Measurements from ENCODE around the gene PRR30.
A peak's percentile ranks its signal among the peaks of the same experiment; 100 is the strongest.
"Not testable (repeated sequence)": the region's sequence is repeated elsewhere in the genome, so short reads cannot be mapped to it uniquely, and the experiment has no call there.

PRR30 gene

GRCh38 chr2:27130396-27130795, 8.8 kb downstream of the PRR30 start:
- no peak for DNase-seq (ENCODE audit: low read depth in 2 of 3, low spot score in 1 of 3)

GRCh38 chr2:27128668-27129571, 10.3 kb downstream of the PRR30 start:
- DNase-seq (ENCODE audit: low read depth in 2 of 3, low spot score in 1 of 3) = no peak

- DNase-seq (ENCODE audit: low read depth in 2 of 3, low spot score in 1 of 3) = no peak
These were observed 11.1 kb downstream of the PRR30 start for GRCh38 chr2:27127883-27128667.

- no peak for DNase-seq (ENCODE audit: low read depth in 2 of 3, low spot score in 1 of 3)
These were observed 12.9 kb downstream of the PRR30 start for GRCh38 chr2:27126252-27126710.

GRCh38 chr2:27125104-27125503, 14.1 kb downstream of the PRR30 start:
- DNase-seq (ENCODE audit: low read depth in 2 of 3, low spot score in 1 of 3) = no peak

- DNase-seq (ENCODE audit: low read depth in 2 of 3, low spot score in 1 of 3) = peak in 2 of 3 donors; percentile 9 to 44
These were observed 15.7 kb downstream of the PRR30 start, which contains the start of gene ABHD1 for GRCh38 chr2:27123302-27124150. Gene ABHD1, plus strand, starts transcription at chr2:27123815. Its CDS starts 134 bp downstream, at chr2:27123949.

GRCh38 chr2:27122791-27123190, 16.4 kb downstream of the PRR30 start:
- no peak for DNase-seq (ENCODE audit: low read depth in 2 of 3, low spot score in 1 of 3)

- DNase-seq (ENCODE audit: low read depth in 2 of 3, low spot score in 1 of 3) = no peak
These were observed 17.3 kb downstream of the PRR30 start for GRCh38 chr2:27121906-27122305.

GRCh38 chr2:27119330-27119670, 19.9 kb downstream of the PRR30 start:
- DNase-seq (ENCODE audit: low read depth in 2 of 3, low spot score in 1 of 3) = not testable (repeated sequence)

- no peak for DNase-seq (ENCODE audit: low read depth in 2 of 3, low spot score in 1 of 3)
These were observed 20.5 kb downstream of the PRR30 start, which contains the start of gene CGREF1 for GRCh38 chr2:27118525-27119329. Gene CGREF1, minus strand, starts transcription at chr2:27119128. Its CDS starts 14,762 bp downstream, at chr2:27104366.

GRCh38 chr2:27117995-27118524, 21.1 kb downstream of the PRR30 start:
- DNase-seq (ENCODE audit: low read depth in 2 of 3, low spot score in 1 of 3) = no peak

GRCh38 chr2:27115519-27115918, 23.7 kb downstream of the PRR30 start:
- no peak for DNase-seq (ENCODE audit: low read depth in 2 of 3, low spot score in 1 of 3)

- not testable (repeated sequence) for DNase-seq (ENCODE audit: low read depth in 2 of 3, low spot score in 1 of 3)
These were observed 27.7 kb downstream of the PRR30 start for GRCh38 chr2:27111392-27112078.

- DNase-seq (ENCODE audit: low read depth in 2 of 3, low spot score in 1 of 3) = not testable (repeated sequence)
These were observed 28.4 kb downstream of the PRR30 start for GRCh38 chr2:27110603-27111352.

GRCh38 chr2:27109083-27109482, 30.1 kb downstream of the PRR30 start:
- DNase-seq (ENCODE audit: low read depth in 2 of 3, low spot score in 1 of 3) = no peak

- no peak for DNase-seq (ENCODE audit: low read depth in 2 of 3, low spot score in 1 of 3)
These were observed 31.0 kb downstream of the PRR30 start for GRCh38 chr2:27108221-27108620.

GRCh38 chr2:27105981-27106380, 33.2 kb downstream of the PRR30 start:
- no peak for DNase-seq (ENCODE audit: low read depth in 2 of 3, low spot score in 1 of 3)

GRCh38 chr2:27102329-27102728, 36.9 kb downstream of the PRR30 start:
- DNase-seq (ENCODE audit: low read depth in 2 of 3, low spot score in 1 of 3) = no peak

- no peak for DNase-seq (ENCODE audit: low read depth in 2 of 3, low spot score in 1 of 3)
These were observed 39.2 kb downstream of the PRR30 start for GRCh38 chr2:27100036-27100435.

Measured in stimulated activated CD4-positive, alpha-beta T cell treated with anti-CD3 and anti-CD28 coated beads, Interleukin-12 subunit alpha, Interleukin-12 subunit beta, amount 100 ng/mL, for 48 hours (primary cell).